ENCODE results near the gene OOEP.

Gene OOEP

GRCh38 chr6:73364549-73364948, 5.1 kb downstream of the OOEP start:
- no peak overlapping the region for H3K4me3 ChIP-seq (ENCODE audit: low read depth, low read length)
- no peak for TF ChIP-seq CTCF (IDR thresholded peaks at IDR 0.05; ENCODE audit: borderline replicate concordance, insufficient read depth, low read depth, low read length)

- H3K4me3 ChIP-seq (ENCODE audit: low read depth, low read length) = no peak overlapping the region
- TF ChIP-seq CTCF (IDR thresholded peaks at IDR 0.05; ENCODE audit: borderline replicate concordance, insufficient read depth, low read depth, low read length) = no peak
Measured at GRCh38 chr6:73364121-73364520, 5.6 kb downstream of the OOEP start.

- no peak for TF ChIP-seq CTCF (IDR thresholded peaks at IDR 0.05; ENCODE audit: borderline replicate concordance, insufficient read depth, low read depth, low read length)
- H3K4me3 ChIP-seq (ENCODE audit: low read depth, low read length) = no peak overlapping the region
Measured at GRCh38 chr6:73363537-73363875, 6.2 kb downstream of the OOEP start.

GRCh38 chr6:73362869-73363536, 6.7 kb downstream of the OOEP start:
- no peak overlapping the region for H3K4me3 ChIP-seq (ENCODE audit: low read depth, low read length)
- no peak for TF ChIP-seq CTCF (IDR thresholded peaks at IDR 0.05; ENCODE audit: borderline replicate concordance, insufficient read depth, low read depth, low read length)

- H3K4me3 ChIP-seq (ENCODE audit: low read depth, low read length) = no peak within 1 kb of the TSS
- TF ChIP-seq CTCF (IDR thresholded peaks at IDR 0.05; ENCODE audit: borderline replicate concordance, insufficient read depth, low read depth, low read length) = no peak
Measured at GRCh38 chr6:73362358-73362757, 7.3 kb downstream of the OOEP start, which contains the start of gene KHDC3L. KHDC3L (plus strand) TSS chr6:73362658; CDS start chr6:73362730, 72 bp downstream.

GRCh38 chr6:73353636-73354593, 15.8 kb downstream of the OOEP start, which contains the start of gene DPPA5:
DPPA5 (minus strand) TSS chr6:73354276; CDS start chr6:73354225, 51 bp downstream.
- no peak within 1 kb of the TSS for H3K4me3 ChIP-seq (ENCODE audit: low read depth, low read length)
- TF ChIP-seq CTCF (IDR thresholded peaks at IDR 0.05; ENCODE audit: borderline replicate concordance, insufficient read depth, low read depth, low read length) = no peak
